ENCODE measurements around the gene OLIG1. TPM values are rescaled to one million over a fixed set of nuclear protein-coding genes. Genes with fewer than 3 reads are reported as not detected.

The OLIG1 gene
- total RNA-seq, 1 experiment from 2014 or later: not detected

DNA sequence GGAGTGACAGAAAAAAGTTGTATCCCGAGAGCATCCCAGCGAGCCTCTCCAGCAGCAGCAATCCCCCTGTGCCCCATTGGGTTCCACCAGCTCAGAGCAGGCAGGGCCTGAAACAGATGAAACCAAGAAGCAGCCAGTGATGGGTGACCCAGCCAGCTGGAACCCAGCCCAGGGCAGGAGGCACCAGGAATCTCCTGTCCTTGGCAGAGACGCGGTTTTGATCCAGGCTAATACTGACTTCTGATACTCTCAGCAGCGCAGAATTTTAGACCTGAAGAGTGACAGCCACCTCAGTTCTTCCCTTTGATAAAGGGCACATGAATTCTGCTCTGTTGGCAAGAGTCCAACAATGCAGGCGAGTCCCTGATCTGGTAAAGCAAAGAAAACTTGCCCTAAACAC lies 11.4 kb upstream of the OLIG1 start:
- H4K20me1 ChIP-seq (ENCODE audit: low read length): no peaks in the 10 kb centered on the region
- H3K9me3 ChIP-seq (ENCODE audit: low read length): no peaks in the 10 kb centered on the region
- ATAC-seq (no peak), DNase-seq (no peak)
- TF ChIP-seq EZH2 (IDR thresholded peaks at IDR 0.05; ENCODE audit: low read length, unreplicated experiment): no peak
- H3K9me2 ChIP-seq (replicated peaks; ENCODE audit: low read length): no peaks in the 10 kb centered on the region
- BruUV-seq (replicated peaks): no TSS peak
- no peaks in the 10 kb centered on the region for H3K36me3 ChIP-seq (ENCODE audit: low read depth, low read length)
- H3K79me2 ChIP-seq (ENCODE audit: low read length): no peaks in the 10 kb centered on the region
- peaks cover 70% of the 10 kb centered on the region for H3K27me3 ChIP-seq (ENCODE audit: low read length)
- no peak overlapping the region for H3K27ac ChIP-seq (ENCODE audit: low read length)
- intact Hi-C loops (cut with micrococcal nuclease): no loop called here
- ChIA-PET POLR2A (ENCODE audit: unreplicated experiment) (no interaction called here), CTCF (no interaction called here)
- no peaks in the 10 kb centered on the region for H3F3A ChIP-seq (ENCODE audit: low read length, unreplicated experiment)
- no peak overlapping the region for H2AFZ ChIP-seq (ENCODE audit: low read length)
- H3K4me2 ChIP-seq (ENCODE audit: low read length): no peak overlapping the region
- no peak overlapping the region for H3K4me3 ChIP-seq (ENCODE audit: low read length)
- H3K9ac ChIP-seq (ENCODE audit: low read length): no peak overlapping the region
- H3K4me1 ChIP-seq (ENCODE audit: insufficient read depth, low read length): no peaks in the 10 kb centered on the region

DNA sequence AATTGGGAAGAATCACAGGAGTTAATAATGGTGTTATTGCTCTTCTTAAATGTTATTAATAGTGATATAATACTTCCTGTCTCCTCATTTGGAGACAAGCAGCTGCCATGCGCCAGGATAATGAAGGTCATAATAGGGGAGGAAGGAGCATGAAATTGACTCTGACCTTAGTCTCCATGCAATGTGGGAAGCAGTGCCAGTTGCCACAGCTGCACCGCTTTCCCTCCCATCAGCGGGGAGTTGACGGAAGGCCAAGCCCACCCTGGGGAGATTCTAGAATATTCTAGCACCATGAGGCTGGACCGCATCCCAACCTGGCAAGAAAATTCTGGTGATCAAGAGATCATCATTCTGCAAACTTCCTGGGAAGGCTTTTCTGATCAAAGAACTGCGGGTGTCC lies 11.0 kb upstream of the OLIG1 start:
- H3K36me3 ChIP-seq (ENCODE audit: low read depth, low read length): no peaks in the 10 kb centered on the region
- DNase-seq: no peak
- no peak overlapping the region for H2AFZ ChIP-seq (ENCODE audit: low read length)
- no peak for ATAC-seq
- no peaks in the 10 kb centered on the region for H3K79me2 ChIP-seq (ENCODE audit: low read length)
- H3K27ac ChIP-seq (ENCODE audit: low read length): no peak overlapping the region
- ChIA-PET POLR2A (ENCODE audit: unreplicated experiment) (no interaction called here), CTCF (no interaction called here)
- no peaks in the 10 kb centered on the region for H3K9me2 ChIP-seq (replicated peaks; ENCODE audit: low read length)
- TF ChIP-seq EZH2 (IDR thresholded peaks at IDR 0.05; ENCODE audit: low read length, unreplicated experiment): no peak
- TF ChIP-seq, protein P1, sequence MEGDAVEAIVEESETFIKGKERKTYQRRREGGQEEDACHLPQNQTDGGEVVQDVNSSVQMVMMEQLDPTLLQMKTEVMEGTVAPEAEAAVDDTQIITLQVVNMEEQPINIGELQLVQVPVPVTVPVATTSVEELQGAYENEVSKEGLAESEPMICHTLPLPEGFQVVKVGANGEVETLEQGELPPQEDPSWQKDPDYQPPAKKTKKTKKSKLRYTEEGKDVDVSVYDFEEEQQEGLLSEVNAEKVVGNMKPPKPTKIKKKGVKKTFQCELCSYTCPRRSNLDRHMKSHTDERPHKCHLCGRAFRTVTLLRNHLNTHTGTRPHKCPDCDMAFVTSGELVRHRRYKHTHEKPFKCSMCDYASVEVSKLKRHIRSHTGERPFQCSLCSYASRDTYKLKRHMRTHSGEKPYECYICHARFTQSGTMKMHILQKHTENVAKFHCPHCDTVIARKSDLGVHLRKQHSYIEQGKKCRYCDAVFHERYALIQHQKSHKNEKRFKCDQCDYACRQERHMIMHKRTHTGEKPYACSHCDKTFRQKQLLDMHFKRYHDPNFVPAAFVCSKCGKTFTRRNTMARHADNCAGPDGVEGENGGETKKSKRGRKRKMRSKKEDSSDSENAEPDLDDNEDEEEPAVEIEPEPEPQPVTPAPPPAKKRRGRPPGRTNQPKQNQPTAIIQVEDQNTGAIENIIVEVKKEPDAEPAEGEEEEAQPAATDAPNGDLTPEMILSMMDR (conservative IDR thresholded peaks at IDR 0.05; ENCODE audit: low read depth, low read length): no peak
- peaks cover 70% of the 10 kb centered on the region for H3K27me3 ChIP-seq (ENCODE audit: low read length)
- intact Hi-C loops (cut with micrococcal nuclease): no loop called here
- no peak overlapping the region for H3K4me2 ChIP-seq (ENCODE audit: low read length)
- H3K9me3 ChIP-seq (ENCODE audit: low read length): no peaks in the 10 kb centered on the region
- no peaks in the 10 kb centered on the region for H4K20me1 ChIP-seq (ENCODE audit: low read length)
- H3K9ac ChIP-seq (ENCODE audit: low read length): no peak overlapping the region
- H3K4me3 ChIP-seq (ENCODE audit: low read length): no peak overlapping the region
- no peaks in the 10 kb centered on the region for H3F3A ChIP-seq (ENCODE audit: low read length, unreplicated experiment)
- no TSS peak for BruUV-seq (replicated peaks)
- no peaks in the 10 kb centered on the region for H3K4me1 ChIP-seq (ENCODE audit: insufficient read depth, low read length)

DNA sequence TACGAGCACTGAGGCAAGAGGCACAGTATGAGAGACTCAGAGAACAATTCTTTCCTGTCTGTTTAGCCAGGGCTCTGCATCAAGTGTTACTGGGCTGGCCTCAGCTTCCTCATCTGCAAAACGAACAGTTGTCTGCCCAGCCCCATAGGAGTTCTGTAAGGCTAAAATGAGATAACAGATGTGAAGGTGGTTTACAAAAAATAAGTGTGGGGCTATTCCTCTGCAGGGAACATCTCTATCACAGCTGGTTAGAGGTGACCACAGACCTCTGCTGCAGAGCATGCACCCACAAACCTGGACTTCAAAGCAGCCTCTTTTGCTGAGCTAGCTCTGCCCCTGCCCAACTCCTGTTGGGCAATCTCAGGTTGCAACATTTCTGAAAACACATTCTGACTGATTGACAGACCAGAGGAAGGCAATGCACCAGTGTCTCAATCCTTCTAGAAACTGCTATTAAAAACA lies 10.5 kb upstream of the OLIG1 start:
- intact Hi-C loops (cut with micrococcal nuclease): no loop called here
- no peak overlapping the region for H3K9ac ChIP-seq (ENCODE audit: low read length)
- no peak overlapping the region for H3K27ac ChIP-seq (ENCODE audit: low read length)
- H3F3A ChIP-seq (ENCODE audit: low read length, unreplicated experiment): no peaks in the 10 kb centered on the region
- no peaks in the 10 kb centered on the region for H3K9me3 ChIP-seq (ENCODE audit: low read length)
- H3K79me2 ChIP-seq (ENCODE audit: low read length): no peaks in the 10 kb centered on the region
- no TSS peak for BruUV-seq (replicated peaks)
- POLR2A ChIA-PET (ENCODE audit: unreplicated experiment): no interaction called here
- no peak overlapping the region for H3K4me3 ChIP-seq (ENCODE audit: low read length)
- TF ChIP-seq, protein P1 (conservative IDR thresholded peaks at IDR 0.05; ENCODE audit: low read depth, low read length): no peak
- TF ChIP-seq EZH2 (IDR thresholded peaks at IDR 0.05; ENCODE audit: low read length, unreplicated experiment): no peak
- no peak for TF ChIP-seq EZH2phosphoT487 (IDR thresholded peaks at IDR 0.05; ENCODE audit: borderline replicate concordance, low read length)
- DNase-seq (no peak), ATAC-seq (no peak)
- no peaks in the 10 kb centered on the region for H3K36me3 ChIP-seq (ENCODE audit: low read depth, low read length)
- CTCF ChIA-PET: no interaction called here
- H3K27me3 ChIP-seq (ENCODE audit: low read length): peaks cover 70% of the 10 kb centered on the region
- H3K4me2 ChIP-seq (ENCODE audit: low read length): no peak overlapping the region
- no peak overlapping the region for H2AFZ ChIP-seq (ENCODE audit: low read length)
- no peaks in the 10 kb centered on the region for H3K9me2 ChIP-seq (replicated peaks; ENCODE audit: low read length)
- no peaks in the 10 kb centered on the region for H4K20me1 ChIP-seq (ENCODE audit: low read length)
- no peaks in the 10 kb centered on the region for H3K4me1 ChIP-seq (ENCODE audit: insufficient read depth, low read length)

Data from PC-3 (cell line).